GM19395 (cell line): ENCODE measurements around the gene USP5.

Experiments used
- ATAC-seq: cut with Tn5 transposase; IDR thresholded peaks from one replicate; pipeline ENCODE4 v1.9.1; 2021; ENCODE audit warnings: mild to moderate bottlenecking, moderate library complexity; ENCODE audit not compliant: unreplicated experiment

The USP5 gene

GRCh38 chr12:6912164-6912935 lies 60.4 kb downstream of the USP5 start:
- no peak for ATAC-seq

GRCh38 chr12:6914246-6914946 lies 62.4 kb downstream of the USP5 start, which contains the start of gene ENO2:
TSS of gene ENO2 (plus strand) at chr12:6914580. CDS start at chr12:6915833, 1,253 bp downstream.
- peak; percentile 73 for ATAC-seq

- no peak for ATAC-seq
Measured at GRCh38 chr12:6914947-6915788, 63.2 kb downstream of the USP5 start.

GRCh38 chr12:6915789-6916285 lies 63.9 kb downstream of the USP5 start:
- no peak for ATAC-seq
